Hypothalamus (tissue), 51 donors: ENCODE data around the gene TLR9.
A peak's percentile ranks its signal among the peaks of the same experiment; 100 is the strongest.
"Not testable (repeated sequence)": the region's sequence is repeated elsewhere in the genome, so short reads cannot be mapped to it uniquely, and the experiment has no call there.

Experiments
- DNase-seq, 51 donors: peaks; one replicate each; lab custom pipeline; 2025; lab: John Stamatoyannopoulos, UW

The TLR9 gene

GRCh38 chr3:52181543-52181942, 43.9 kb downstream of the TLR9 start:
- no peak for DNase-seq

- DNase-seq = no peak
Observed at GRCh38 chr3:52178537-52178936, 46.9 kb downstream of the TLR9 start.

GRCh38 chr3:52178126-52178525, 47.3 kb downstream of the TLR9 start:
- DNase-seq = not testable (repeated sequence)

GRCh38 chr3:52177701-52178042, 47.8 kb downstream of the TLR9 start:
- no peak for DNase-seq

GRCh38 chr3:52176951-52177700, 48.3 kb downstream of the TLR9 start:
- no peak for DNase-seq

GRCh38 chr3:52176180-52176752, 49.2 kb downstream of the TLR9 start:
- no peak for DNase-seq

- no peak for DNase-seq
Observed at GRCh38 chr3:52175416-52176179, 49.8 kb downstream of the TLR9 start.

GRCh38 chr3:52174896-52175295, 50.5 kb downstream of the TLR9 start:
- DNase-seq = no peak

GRCh38 chr3:52173101-52173500, 52.3 kb downstream of the TLR9 start:
- DNase-seq = no peak

GRCh38 chr3:52172262-52172757, 53.1 kb downstream of the TLR9 start:
- DNase-seq = peak in 22 of 51 donors; percentile 8 to 76 (median 30)

- DNase-seq = no peak
Observed at GRCh38 chr3:52171514-52172261, 53.8 kb downstream of the TLR9 start.
